ENCODE results near the gene KIZ.
"Not testable (repeated sequence)": the region's sequence is repeated elsewhere in the genome, so short reads cannot be mapped to it uniquely, and the experiment has no call there.

KIZ gene

GRCh38 chr20:21136015-21136732 lies 10.3 kb downstream of the KIZ start:
- no peak for DNase-seq (ENCODE audit: low read depth in 2 of 3, low spot score in 1 of 3)

GRCh38 chr20:21137078-21137477 lies 11.2 kb downstream of the KIZ start:
- DNase-seq (ENCODE audit: low read depth in 2 of 3, low spot score in 1 of 3), result no peak

DNA sequence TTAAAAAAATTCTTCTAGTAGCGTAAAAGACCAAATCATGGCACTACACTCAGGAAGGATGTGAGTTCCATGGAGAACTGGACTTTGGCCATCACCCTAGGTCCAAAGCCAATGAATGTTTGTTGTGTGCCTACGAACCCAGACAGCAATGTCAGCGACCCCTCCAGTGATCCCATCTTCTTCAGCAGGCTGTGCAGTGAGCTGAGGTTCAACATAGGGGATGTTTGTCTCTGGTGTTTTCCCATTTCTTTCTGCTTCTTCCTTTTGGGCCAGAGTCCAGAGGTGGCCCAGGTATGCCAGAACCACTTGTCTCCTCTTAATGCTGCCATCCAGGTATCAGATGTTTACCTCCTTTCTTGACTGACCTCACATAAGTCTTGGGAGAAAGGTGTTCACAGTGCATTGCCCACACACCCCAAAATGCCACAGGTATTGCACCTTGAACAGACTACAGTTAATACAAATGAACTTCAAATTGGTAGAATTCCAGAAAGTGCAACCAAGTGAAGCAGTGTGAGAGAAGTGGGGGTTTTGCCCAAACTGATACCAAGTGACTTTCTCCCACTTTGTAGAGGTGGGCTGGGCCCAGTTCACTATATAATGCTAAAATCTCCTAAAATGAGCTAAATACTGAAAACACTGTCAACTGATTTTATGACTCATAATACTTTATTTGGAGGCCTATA lies 14.1 kb downstream of the KIZ start:
- DNase-seq (ENCODE audit: low read depth in 2 of 3, low spot score in 1 of 3), result no peak

GRCh38 chr20:21141825-21142224 lies 15.9 kb downstream of the KIZ start:
- DNase-seq (ENCODE audit: low read depth in 2 of 3, low spot score in 1 of 3), result no peak

GRCh38 chr20:21143194-21143890 lies 17.5 kb downstream of the KIZ start:
- no peak for DNase-seq (ENCODE audit: low read depth in 2 of 3, low spot score in 1 of 3)

GRCh38 chr20:21145424-21145823 lies 19.5 kb downstream of the KIZ start:
- DNase-seq (ENCODE audit: low read depth in 2 of 3, low spot score in 1 of 3), result no peak

DNA sequence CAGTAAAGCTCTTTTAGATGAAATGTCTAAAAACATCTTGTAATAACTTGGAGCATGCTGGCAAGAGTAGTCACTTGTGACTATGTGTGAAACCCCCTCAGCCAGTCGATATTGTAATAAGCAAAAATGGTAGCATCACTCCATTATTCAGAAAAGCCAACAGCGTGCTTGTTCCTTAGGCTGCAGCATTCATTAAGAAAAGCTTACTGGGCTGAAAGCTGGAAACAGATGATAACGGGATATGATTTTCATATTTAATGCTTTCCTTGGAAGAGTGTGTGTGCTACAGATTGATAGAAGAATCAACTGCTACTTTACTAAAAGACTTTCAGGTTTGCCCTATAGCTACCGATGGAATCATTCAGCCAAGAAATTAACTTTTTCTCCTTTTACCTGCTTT lies 20.3 kb downstream of the KIZ start:
- no peak for DNase-seq (ENCODE audit: low read depth in 2 of 3, low spot score in 1 of 3)

GRCh38 chr20:21147593-21147992 lies 21.7 kb downstream of the KIZ start:
- DNase-seq (ENCODE audit: low read depth in 2 of 3, low spot score in 1 of 3), result no peak

- DNase-seq (ENCODE audit: low read depth in 2 of 3, low spot score in 1 of 3), result no peak
Observed at GRCh38 chr20:21149344-21149743, 23.5 kb downstream of the KIZ start.

DNA sequence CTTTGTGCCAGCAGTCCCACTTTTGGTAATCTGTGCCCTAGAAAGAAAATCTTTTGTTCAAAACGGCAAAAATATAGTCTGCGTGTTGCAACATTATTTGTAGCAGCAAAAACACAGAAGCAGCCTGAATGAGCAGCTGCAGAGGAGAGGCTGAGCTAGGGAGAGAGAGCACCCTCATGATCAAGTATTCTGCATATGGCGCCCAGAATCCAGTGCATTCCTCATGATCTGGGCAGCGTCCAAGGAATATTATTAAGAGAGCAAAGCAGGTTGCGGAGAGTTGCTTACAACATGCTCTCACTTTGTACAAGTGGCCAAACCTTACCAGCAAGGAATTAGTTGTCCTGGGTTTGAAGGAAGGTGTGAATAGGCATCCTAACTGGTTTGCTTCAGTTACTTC lies 25.9 kb downstream of the KIZ start:
- DNase-seq (ENCODE audit: low read depth in 2 of 3, low spot score in 1 of 3), result no peak

- no peak for DNase-seq (ENCODE audit: low read depth in 2 of 3, low spot score in 1 of 3)
Observed at GRCh38 chr20:21154692-21155091, 28.8 kb downstream of the KIZ start.

- no peak for DNase-seq (ENCODE audit: low read depth in 2 of 3, low spot score in 1 of 3)
Observed at GRCh38 chr20:21155268-21155667, 29.4 kb downstream of the KIZ start.

DNA sequence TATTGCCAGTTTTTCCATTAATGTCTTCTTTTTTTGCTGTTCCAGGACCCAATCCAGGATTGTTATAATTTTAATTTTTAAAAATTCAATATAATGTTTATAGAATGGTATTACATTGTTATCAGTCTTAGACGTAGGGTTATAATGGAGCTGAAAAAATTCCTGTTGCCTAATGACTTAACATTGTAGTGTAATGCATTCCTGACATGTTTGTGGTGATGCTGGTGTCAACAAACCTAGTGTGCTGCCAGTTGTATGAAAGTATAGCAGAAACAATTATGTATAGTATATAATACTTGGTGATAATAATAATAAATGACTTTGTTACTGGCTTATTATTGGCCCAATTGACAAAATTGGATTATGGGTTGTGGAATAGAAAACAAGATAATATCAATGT lies 30.4 kb downstream of the KIZ start:
- no peak for DNase-seq (ENCODE audit: low read depth in 2 of 3, low spot score in 1 of 3)

DNA sequence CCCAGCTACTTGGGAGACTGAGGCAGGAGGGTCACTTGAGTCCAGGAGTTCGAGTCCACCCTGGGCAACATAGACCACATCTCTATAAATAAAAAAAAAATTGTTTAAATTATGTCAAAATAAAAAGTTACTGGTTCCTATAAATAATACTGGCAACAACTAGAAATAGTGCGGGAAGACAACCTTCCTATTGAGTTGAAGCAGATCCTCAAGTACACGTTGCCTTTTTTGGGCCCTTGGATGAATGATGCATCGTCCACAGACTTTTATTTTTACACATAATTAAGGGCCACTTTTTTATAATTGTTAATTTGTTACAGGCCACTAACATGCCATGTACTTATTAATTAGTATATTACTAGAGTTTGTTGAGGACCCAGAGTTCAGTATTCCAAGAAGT lies 31.1 kb downstream of the KIZ start:
- DNase-seq (ENCODE audit: low read depth in 2 of 3, low spot score in 1 of 3), result no peak

DNA sequence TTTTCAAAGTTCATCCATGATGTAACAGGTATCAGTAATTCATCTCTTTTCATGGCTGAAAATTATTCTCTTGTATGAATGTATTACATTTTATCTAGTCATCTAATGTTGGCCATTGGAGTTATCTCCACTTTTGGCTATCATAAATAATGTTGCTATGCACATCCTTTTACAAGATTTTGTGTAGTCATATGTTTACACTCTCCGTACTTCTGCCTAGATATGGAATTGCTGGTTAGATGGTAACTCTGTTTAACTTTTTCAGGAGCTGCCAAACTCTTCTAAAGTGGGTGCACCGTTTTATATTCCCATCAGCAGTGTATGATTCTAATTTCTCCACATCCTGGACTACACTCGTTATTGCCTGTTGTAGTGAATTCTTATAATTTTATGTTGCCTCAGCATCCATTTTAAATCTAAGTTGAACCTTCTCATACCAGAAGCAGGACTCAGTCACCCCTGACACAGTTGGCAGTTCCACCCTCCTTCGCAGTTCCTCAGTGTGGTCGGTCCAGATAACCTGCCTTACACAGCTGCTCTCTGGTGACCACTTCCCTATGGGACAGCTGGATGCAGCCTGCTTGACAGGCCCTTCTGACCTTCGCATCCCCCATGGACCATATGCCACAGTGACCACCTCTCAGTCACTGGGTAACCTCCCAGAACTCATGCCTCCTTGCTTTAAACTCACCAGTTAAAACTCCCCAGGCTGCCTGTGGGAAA lies 33.9 kb downstream of the KIZ start:
- no peak for DNase-seq (ENCODE audit: low read depth in 2 of 3, low spot score in 1 of 3)

GRCh38 chr20:21161926-21162325 lies 36.0 kb downstream of the KIZ start:
- no peak for DNase-seq (ENCODE audit: low read depth in 2 of 3, low spot score in 1 of 3)

DNA sequence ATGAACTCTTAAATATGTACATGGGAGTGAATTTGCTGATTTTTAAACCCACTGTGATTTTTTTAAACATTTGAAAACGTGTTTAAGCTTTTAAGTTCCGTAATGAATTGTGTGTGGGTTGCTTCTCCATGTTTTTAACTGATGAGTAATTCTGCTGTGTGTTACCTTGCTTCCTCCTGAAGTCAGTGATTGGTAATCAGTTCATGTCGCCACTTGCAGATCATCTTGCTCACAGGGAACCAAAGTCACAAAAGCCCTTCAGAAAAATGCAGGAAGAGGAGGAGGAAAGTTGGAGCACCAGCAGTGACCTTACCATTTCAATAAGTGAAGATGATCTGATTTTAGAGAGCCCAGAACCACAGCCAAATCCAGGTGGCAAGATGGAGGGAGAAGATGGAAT lies 36.7 kb downstream of the KIZ start:
- no peak for DNase-seq (ENCODE audit: low read depth in 2 of 3, low spot score in 1 of 3)

DNA sequence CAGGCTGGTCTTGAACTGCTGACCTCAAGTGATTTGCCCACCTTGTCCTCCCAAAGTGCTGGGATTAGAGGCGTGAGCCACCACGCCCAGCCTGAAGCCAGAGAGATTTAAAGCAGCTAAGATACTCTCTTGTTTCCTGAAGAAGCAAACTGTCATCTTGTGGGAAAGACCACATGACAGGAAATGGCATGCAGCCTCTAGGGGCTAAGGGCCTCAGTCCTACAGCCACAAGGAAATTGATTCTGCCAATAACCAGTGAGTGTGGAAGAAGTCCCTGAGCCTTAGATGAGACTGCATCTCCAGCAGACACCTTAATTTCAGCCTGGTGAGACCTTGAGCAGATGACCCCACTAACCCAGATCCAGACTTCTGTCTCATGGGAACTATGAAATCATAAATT lies 40.9 kb downstream of the KIZ start:
- DNase-seq (ENCODE audit: low read depth in 2 of 3, low spot score in 1 of 3), result no peak

- DNase-seq (ENCODE audit: low read depth in 2 of 3, low spot score in 1 of 3), result no peak
Observed at GRCh38 chr20:21167261-21167660, 41.4 kb downstream of the KIZ start.

GRCh38 chr20:21168061-21168460 lies 42.2 kb downstream of the KIZ start:
- not testable (repeated sequence) for DNase-seq (ENCODE audit: low read depth in 2 of 3, low spot score in 1 of 3)

DNA sequence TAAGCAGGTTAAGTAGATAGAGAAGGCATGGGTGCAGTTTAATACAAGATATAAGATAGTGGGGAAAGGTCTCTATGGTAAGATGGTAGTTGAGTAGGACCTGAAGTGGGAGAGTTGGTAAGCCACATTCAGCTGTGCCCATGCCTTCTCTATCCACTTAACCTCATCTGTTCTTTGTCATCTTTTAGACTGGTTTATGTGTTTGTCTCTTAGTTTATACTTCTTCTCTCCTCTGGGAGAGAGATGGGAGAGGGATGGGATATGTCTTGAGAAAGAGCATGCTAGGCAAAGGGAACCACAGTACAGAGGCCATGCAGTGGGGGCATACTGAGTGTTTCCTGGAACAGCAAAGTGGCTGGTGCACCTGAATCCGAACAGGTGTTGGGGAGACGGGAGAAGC lies 46.7 kb downstream of the KIZ start:
- DNase-seq (ENCODE audit: low read depth in 2 of 3, low spot score in 1 of 3), result no peak

DNA sequence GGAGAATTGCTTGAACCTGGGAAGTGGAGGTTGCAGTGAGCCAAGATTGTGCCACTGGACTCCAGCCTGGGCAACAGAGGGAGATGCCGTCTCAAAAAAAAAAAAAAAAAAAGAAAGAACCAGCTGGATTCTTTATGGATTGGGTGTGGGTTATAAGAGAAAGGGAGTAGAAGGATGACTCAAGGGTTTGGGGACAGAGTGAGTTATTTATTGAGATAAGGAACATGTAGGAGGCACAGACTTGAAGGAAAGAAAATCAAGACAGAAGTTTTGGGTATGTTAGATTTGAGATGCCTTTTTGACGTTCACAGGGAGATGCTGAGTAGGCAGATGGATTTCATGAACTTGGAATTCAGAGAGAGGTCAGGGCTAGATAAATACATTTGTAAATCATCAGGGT lies 47.6 kb downstream of the KIZ start:
- DNase-seq (ENCODE audit: low read depth in 2 of 3, low spot score in 1 of 3), result no peak

Measured in stimulated activated CD4-positive, alpha-beta T cell treated with anti-CD3 and anti-CD28 coated beads, Interleukin-12 subunit alpha, Interleukin-12 subunit beta, amount 100 ng/mL, for 48 hours (primary cell).